ENCODE results near the gene REL. TPM values are rescaled to one million over a fixed set of nuclear protein-coding genes. Genes with fewer than 3 reads are reported as not detected.

REL gene
- 10 to 100 TPM; 45.6 to 47.6 TPM for total RNA-seq
- 25.4 TPM for polyA plus RNA-seq

- H3K36me3 Mint-ChIP-seq, result peaks cover 0 to 29% (median 0%) of the 10 kb centered on the region in 3 donors
- no peaks in the 10 kb centered on the region for H3K27me3 ChIP-seq (ENCODE audit: insufficient read depth, low read length, poor library complexity, severe bottlenecking)
- H3K9me3 Mint-ChIP-seq, result no peaks in the 10 kb centered on the region
- peak; percentile 87 to 93 (median 89) for DNase-seq
- H3K27me3 Mint-ChIP-seq, result peaks cover 0 to 2% of the 10 kb centered on the region in 2 donors
- H3K4me1 Mint-ChIP-seq, result peaks cover 23 to 38% (median 38%) of the 10 kb centered on the region in 3 donors
- peak within 1 kb of the TSS; percentile 96 to 100 (median 99) for H3K27ac Mint-ChIP-seq
- ChIA-PET POLR2A (interaction anchor here (0.5 to 3.2 kb wide), 18 partner anchors 12 to 297 kb away, joined by 3 to 21 read pairs (median 3); partner anchors contain the start of gene PAPOLG), CTCF (interaction anchor here (0.8 to 3.2 kb wide), 12 partner anchors 10 to 126 kb away, joined by 3 to 16 read pairs (median 4); partner anchors contain the start of gene PAPOLG)
- H3K36me3 ChIP-seq (ENCODE audit: insufficient read depth, low read length), result no peaks in the 10 kb centered on the region
- H3K4me3 ChIP-seq (ENCODE audit: low read length), result peak within 1 kb of the TSS; percentile 78
- no peaks in the 10 kb centered on the region for H3K9me3 ChIP-seq (ENCODE audit: low read length)
- H3K4me3 Mint-ChIP-seq, result peak within 1 kb of the TSS; percentile 91 to 100 (median 97)
- peaks cover 28% of the 10 kb centered on the region for H3K4me1 ChIP-seq (ENCODE audit: insufficient read depth, low read length)
- H3K27ac ChIP-seq (ENCODE audit: low read depth, low read length), result peak within 1 kb of the TSS; percentile 100
These were observed at the start of gene REL for GRCh38 chr2:60881047-60881932. Gene REL, plus strand, starts transcription at chr2:60881574. Its CDS starts 267 bp downstream, at chr2:60881841.

GRCh38 chr2:60831921-60832320, 49.5 kb upstream of the REL start:
- ChIA-PET POLR2A (no interaction called here), CTCF (interaction anchor here (1.1 kb wide), 1 partner anchor 167 kb away, joined by 3 read pairs; no protein-coding TSS in a partner anchor)
- Histone ChIP-seq H3K4me3 (ENCODE audit: low read length) (no peak overlapping the region), H3K36me3 (ENCODE audit: insufficient read depth, low read length) (no peaks in the 10 kb centered on the region), H3K4me1 (ENCODE audit: insufficient read depth, low read length) (no peaks in the 10 kb centered on the region), H3K27me3 (ENCODE audit: insufficient read depth, low read length, poor library complexity, severe bottlenecking) (peaks cover 4% of the 10 kb centered on the region), H3K9me3 (ENCODE audit: low read length) (no peaks in the 10 kb centered on the region), H3K27ac (ENCODE audit: low read depth, low read length) (no peak overlapping the region)
- no peak overlapping the region for H3K27ac Mint-ChIP-seq
- H3K27me3 Mint-ChIP-seq, result peaks cover 8 to 36% of the 10 kb centered on the region in 2 donors
- DNase-seq, result no peak
- H3K9me3 Mint-ChIP-seq, result no peaks in the 10 kb centered on the region
- peaks cover 0 to 3% (median 0%) of the 10 kb centered on the region in 3 donors for H3K4me1 Mint-ChIP-seq
- H3K36me3 Mint-ChIP-seq, result peaks cover 0 to 8% (median 0%) of the 10 kb centered on the region in 3 donors
- H3K4me3 Mint-ChIP-seq, result no peak overlapping the region

GRCh38 chr2:60832621-60833020, 48.8 kb upstream of the REL start:
- no peaks in the 10 kb centered on the region for H3K9me3 ChIP-seq (ENCODE audit: low read length)
- DNase-seq, result no peak
- no peaks in the 10 kb centered on the region for H3K4me1 ChIP-seq (ENCODE audit: insufficient read depth, low read length)
- H3K4me3 ChIP-seq (ENCODE audit: low read length), result no peak overlapping the region
- Mint-ChIP-seq H3K9me3 (no peaks in the 10 kb centered on the region), H3K4me1 (no peaks in the 10 kb centered on the region), H3K27me3 (peaks cover 8 to 36% of the 10 kb centered on the region in 2 donors), H3K27ac (no peak overlapping the region), H3K36me3 (peaks cover 0 to 8% (median 0%) of the 10 kb centered on the region in 3 donors), H3K4me3 (no peak overlapping the region)
- no peak overlapping the region for H3K27ac ChIP-seq (ENCODE audit: low read depth, low read length)
- ChIA-PET CTCF (interaction anchor here (1.1 kb wide), 1 partner anchor 167 kb away, joined by 3 read pairs; no protein-coding TSS in a partner anchor), POLR2A (interaction anchor here (0.6 kb wide), 1 partner anchor 52 kb away, joined by 3 read pairs; no protein-coding TSS in a partner anchor)
- H3K36me3 ChIP-seq (ENCODE audit: insufficient read depth, low read length), result no peaks in the 10 kb centered on the region
- peaks cover 4% of the 10 kb centered on the region for H3K27me3 ChIP-seq (ENCODE audit: insufficient read depth, low read length, poor library complexity, severe bottlenecking)

GRCh38 chr2:60834270-60834717, 47.1 kb upstream of the REL start:
- CTCF ChIA-PET, result no interaction called here
- Mint-ChIP-seq H3K4me3 (no peak overlapping the region), H3K27me3 (peaks cover 8 to 36% of the 10 kb centered on the region in 2 donors), H3K27ac (peak overlapping the region in 1 of 8 donors; percentile 39), H3K9me3 (no peaks in the 10 kb centered on the region), H3K36me3 (peaks cover 0 to 8% (median 0%) of the 10 kb centered on the region in 3 donors), H3K4me1 (no peaks in the 10 kb centered on the region)
- no peak overlapping the region for H3K27ac ChIP-seq (ENCODE audit: low read depth, low read length)
- no peaks in the 10 kb centered on the region for H3K9me3 ChIP-seq (ENCODE audit: low read length)
- POLR2A ChIA-PET, result no interaction called here
- H3K4me3 ChIP-seq (ENCODE audit: low read length), result no peak overlapping the region
- DNase-seq, result no peak
- no peaks in the 10 kb centered on the region for H3K4me1 ChIP-seq (ENCODE audit: insufficient read depth, low read length)
- H3K36me3 ChIP-seq (ENCODE audit: insufficient read depth, low read length), result no peaks in the 10 kb centered on the region
- H3K27me3 ChIP-seq (ENCODE audit: insufficient read depth, low read length, poor library complexity, severe bottlenecking), result peaks cover 4% of the 10 kb centered on the region

GRCh38 chr2:60836491-60836890, 44.9 kb upstream of the REL start:
- H3K27me3 ChIP-seq (ENCODE audit: insufficient read depth, low read length, poor library complexity, severe bottlenecking), result peaks cover 4% of the 10 kb centered on the region
- no peak overlapping the region for H3K27ac ChIP-seq (ENCODE audit: low read depth, low read length)
- no peak overlapping the region for H3K4me3 Mint-ChIP-seq
- H3K4me1 Mint-ChIP-seq, result peaks cover 10 to 11% (median 11%) of the 10 kb centered on the region in 3 donors
- no peaks in the 10 kb centered on the region for H3K36me3 ChIP-seq (ENCODE audit: insufficient read depth, low read length)
- no peaks in the 10 kb centered on the region for H3K36me3 Mint-ChIP-seq
- H3K4me3 ChIP-seq (ENCODE audit: low read length), result no peak overlapping the region
- POLR2A ChIA-PET, result no interaction called here
- peaks cover 2 to 22% of the 10 kb centered on the region in 2 donors for H3K27me3 Mint-ChIP-seq
- H3K9me3 ChIP-seq (ENCODE audit: low read length), result no peaks in the 10 kb centered on the region
- H3K4me1 ChIP-seq (ENCODE audit: insufficient read depth, low read length), result peaks cover 10% of the 10 kb centered on the region
- DNase-seq, result no peak
- CTCF ChIA-PET, result interaction anchor here (0.9 kb wide), 1 partner anchor 23 kb away, joined by 4 read pairs; no protein-coding TSS in a partner anchor
- H3K9me3 Mint-ChIP-seq, result no peaks in the 10 kb centered on the region
- H3K27ac Mint-ChIP-seq, result no peak overlapping the region

GRCh38 chr2:60837123-60837522, 44.3 kb upstream of the REL start:
- Mint-ChIP-seq H3K27me3 (peaks cover 2 to 22% of the 10 kb centered on the region in 2 donors), H3K9me3 (no peaks in the 10 kb centered on the region), H3K4me3 (no peak overlapping the region), H3K27ac (no peak overlapping the region), H3K36me3 (no peaks in the 10 kb centered on the region), H3K4me1 (peaks cover 10 to 11% (median 11%) of the 10 kb centered on the region in 3 donors)
- DNase-seq, result no peak
- Histone ChIP-seq H3K4me1 (ENCODE audit: insufficient read depth, low read length) (peaks cover 10% of the 10 kb centered on the region), H3K27ac (ENCODE audit: low read depth, low read length) (no peak overlapping the region), H3K36me3 (ENCODE audit: insufficient read depth, low read length) (no peaks in the 10 kb centered on the region), H3K27me3 (ENCODE audit: insufficient read depth, low read length, poor library complexity, severe bottlenecking) (peaks cover 4% of the 10 kb centered on the region), H3K9me3 (ENCODE audit: low read length) (no peaks in the 10 kb centered on the region), H3K4me3 (ENCODE audit: low read length) (no peak overlapping the region)
- CTCF ChIA-PET, result interaction anchor here (0.9 kb wide), 1 partner anchor 24 kb away, joined by 4 read pairs; no protein-coding TSS in a partner anchor
- POLR2A ChIA-PET, result no interaction called here

- CTCF ChIA-PET, result interaction anchor here (1.8 kb wide), 1 partner anchor 11 kb away, joined by 5 read pairs; no protein-coding TSS in a partner anchor
- peaks cover 2 to 21% of the 10 kb centered on the region in 2 donors for H3K27me3 Mint-ChIP-seq
- H3K36me3 ChIP-seq (ENCODE audit: insufficient read depth, low read length), result no peaks in the 10 kb centered on the region
- no peaks in the 10 kb centered on the region for H3K36me3 Mint-ChIP-seq
- DNase-seq, result no peak
- H3K9me3 ChIP-seq (ENCODE audit: low read length), result no peaks in the 10 kb centered on the region
- peaks cover 10 to 11% (median 11%) of the 10 kb centered on the region in 3 donors for H3K4me1 Mint-ChIP-seq
- H3K27ac ChIP-seq (ENCODE audit: low read depth, low read length), result no peak overlapping the region
- POLR2A ChIA-PET, result no interaction called here
- H3K27ac Mint-ChIP-seq, result no peak overlapping the region
- peaks cover 10% of the 10 kb centered on the region for H3K4me1 ChIP-seq (ENCODE audit: insufficient read depth, low read length)
- H3K4me3 ChIP-seq (ENCODE audit: low read length), result no peak overlapping the region
- peaks cover 4% of the 10 kb centered on the region for H3K27me3 ChIP-seq (ENCODE audit: insufficient read depth, low read length, poor library complexity, severe bottlenecking)
- no peaks in the 10 kb centered on the region for H3K9me3 Mint-ChIP-seq
- no peak overlapping the region for H3K4me3 Mint-ChIP-seq
These were observed 42.9 kb upstream of the REL start for GRCh38 chr2:60838481-60838880.

All from CD8-positive, alpha-beta memory T cell (primary cell).